ENCODE data around the gene TRIM64C.
"Not testable (repeated sequence)": the region's sequence is repeated elsewhere in the genome, so short reads cannot be mapped to it uniquely, and the experiment has no call there.

Gene TRIM64C, protein sequence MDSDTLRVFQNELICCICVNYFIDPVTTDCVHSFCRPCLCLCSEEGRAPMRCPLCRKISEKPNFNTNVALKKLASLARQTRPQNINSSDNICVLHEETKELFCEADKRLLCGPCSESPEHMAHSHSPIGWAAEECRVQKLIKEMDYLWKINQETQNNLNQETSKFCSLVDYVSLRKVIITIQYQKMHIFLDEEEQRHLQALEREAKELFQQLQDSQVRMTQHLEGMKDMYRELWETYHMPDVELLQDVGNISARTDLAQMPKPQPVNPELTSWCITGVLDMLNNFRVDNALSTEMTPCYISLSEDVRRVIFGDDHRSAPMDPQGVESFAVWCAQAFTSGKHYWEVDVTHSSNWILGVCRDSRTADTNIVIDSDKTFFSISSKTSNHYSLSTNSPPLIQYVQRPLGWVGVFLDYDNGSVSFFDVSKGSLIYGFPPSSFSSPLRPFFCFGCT

DNA sequence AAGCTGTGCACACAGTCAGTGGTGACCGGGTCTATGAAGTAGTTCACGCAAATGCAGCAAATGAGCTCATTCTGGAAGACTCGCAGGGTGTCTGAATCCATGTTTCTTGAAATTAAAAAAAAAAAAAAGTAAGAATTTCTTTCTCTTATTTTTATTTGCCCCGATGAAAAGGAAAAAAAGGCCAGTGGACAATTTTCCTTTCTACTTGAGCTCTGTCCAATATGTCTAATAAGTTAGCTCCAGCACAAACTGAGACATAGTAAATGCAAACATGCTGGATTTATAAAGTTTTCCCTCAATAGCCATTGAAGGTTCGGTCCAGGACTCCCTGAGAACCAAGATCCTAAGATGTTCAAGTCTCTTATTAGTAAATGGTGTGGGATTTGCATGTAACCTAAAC is at the start of gene TRIM64C:
TRIM64C (minus strand) TSS at position 101 of the 400 bp plus-strand sequence; CDS start at position 101, 0 bp downstream.
- not testable (repeated sequence) for DNase-seq (ENCODE audit: low read depth)

DNA sequence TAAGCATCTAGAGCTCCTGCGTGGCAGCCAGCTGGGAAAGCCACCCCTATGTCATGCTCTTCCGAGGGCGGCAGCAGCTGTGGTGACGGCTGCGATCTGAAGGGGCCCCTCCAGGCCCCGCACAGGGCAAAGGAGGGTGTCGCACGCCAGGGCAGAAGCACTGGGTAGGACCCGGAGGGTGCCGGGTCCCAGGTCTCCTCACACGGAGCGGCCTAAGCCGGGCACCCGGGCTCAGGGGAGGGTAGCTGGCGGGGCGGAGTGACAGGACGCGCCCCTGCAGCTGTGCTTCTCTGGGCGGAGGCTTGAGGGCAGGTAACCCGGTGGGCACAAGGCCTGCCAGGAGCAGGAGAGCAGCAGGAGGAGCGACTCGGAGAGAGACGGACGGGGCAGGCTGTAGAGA is 43.4 kb upstream of the TRIM64C start:
- not testable (repeated sequence) for DNase-seq (ENCODE audit: low read depth)

DNA sequence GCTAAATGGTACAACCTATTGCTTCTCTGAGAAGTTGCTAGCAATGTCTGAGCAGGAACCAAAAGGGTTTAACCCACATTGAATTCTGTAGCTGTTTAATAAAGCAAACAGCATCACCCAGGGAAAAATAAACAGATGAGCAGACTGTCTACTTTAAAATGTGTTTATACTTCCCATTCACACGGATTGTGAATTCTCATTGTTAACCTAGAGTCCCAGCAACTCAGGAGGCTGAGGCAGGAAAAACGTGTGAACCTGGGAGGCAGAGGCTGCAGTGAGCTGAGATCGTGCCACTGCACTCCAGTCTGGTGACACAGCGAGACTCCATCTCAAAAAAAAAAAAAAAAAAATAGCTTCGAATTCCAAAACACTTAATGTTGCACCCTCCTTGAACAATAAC is 11.0 kb upstream of the TRIM64C start:
- DNase-seq (ENCODE audit: low read depth) = not testable (repeated sequence)

DNA sequence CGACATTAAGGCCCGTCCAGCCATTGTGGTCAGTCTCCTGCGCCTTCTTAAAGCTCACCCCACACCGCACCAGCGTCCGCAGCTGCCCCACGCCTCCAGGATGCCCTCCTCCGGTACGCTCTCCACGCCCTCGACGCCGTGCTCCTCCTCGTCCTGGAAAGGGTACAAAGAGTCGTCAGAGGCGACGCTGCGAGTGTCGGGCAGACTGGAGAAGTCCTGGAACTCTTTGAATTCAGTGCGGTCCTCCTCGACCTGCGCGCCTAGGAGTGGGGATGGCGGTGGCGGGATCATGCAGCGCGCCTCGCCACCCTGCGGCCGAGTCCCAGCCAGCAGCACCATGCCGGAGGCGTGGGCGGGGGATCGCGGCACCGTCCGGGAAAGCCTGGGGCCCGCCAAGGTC is 9.1 kb downstream of the TRIM64C start:
- not testable (repeated sequence) for DNase-seq (ENCODE audit: low read depth)

DNA sequence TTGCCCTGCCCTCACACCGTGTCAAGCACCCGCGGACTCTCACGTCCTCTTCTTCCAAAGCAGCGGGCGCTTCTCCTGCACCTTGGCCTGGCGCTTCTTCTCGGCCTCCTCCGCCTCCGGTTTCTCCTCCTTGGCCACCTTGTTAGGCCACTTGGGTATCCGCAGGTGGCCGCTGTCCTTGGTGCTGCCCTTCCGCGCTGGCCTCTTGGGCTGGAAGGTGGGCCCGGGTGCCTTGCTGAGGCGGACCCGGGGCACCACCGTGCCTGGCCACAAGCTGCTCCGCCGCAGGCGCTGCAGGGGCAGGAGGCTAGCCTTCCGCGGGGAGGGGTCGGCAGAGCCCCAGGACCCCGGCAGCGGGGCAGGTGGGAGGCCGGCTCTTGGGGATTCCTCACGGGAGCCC is 10.7 kb downstream of the TRIM64C start:
- DNase-seq (ENCODE audit: low read depth) = not testable (repeated sequence)

DNA sequence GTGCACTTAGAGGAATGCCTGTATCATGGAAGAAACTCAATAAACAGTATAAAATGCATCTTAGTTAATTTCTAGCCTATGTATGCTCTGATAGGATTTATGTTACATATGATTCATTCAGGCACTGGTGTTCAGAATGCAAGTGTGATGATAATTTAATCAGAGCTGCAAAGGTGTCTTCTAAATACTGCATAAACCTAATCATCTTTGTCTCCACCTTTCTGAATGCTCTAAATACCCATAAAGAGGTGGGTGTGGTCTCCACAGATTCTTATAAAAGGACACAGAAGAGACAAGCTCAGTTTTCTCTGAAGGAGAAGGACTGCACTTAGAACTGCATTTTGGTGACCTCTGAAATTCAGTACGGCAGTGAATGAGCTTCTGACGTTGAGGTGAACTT is 30.4 kb downstream of the TRIM64C start, which contains the start of gene TRIM49B:
TRIM49B (plus strand) TSS at position 301 of the 400 bp plus-strand sequence. CDS start 2,777 bp downstream, outside the sequence.
- not testable (repeated sequence) for DNase-seq (ENCODE audit: low read depth)

Data from T-helper 22 cell (primary cell).